GM18909 (cell line): ENCODE results near the gene PRR5L.

Experiments used
- ATAC-seq: cut with Tn5 transposase; IDR thresholded peaks from one replicate; pipeline ENCODE4 v1.9.1; 2021; ENCODE audit warnings: mild to moderate bottlenecking; ENCODE audit not compliant: unreplicated experiment, poor library complexity

PRR5L gene

GRCh38 chr11:36373016-36374010 is 77.2 kb downstream of the PRR5L start:
- no peak for ATAC-seq

- no peak for ATAC-seq
These were observed 78.6 kb downstream of the PRR5L start for GRCh38 chr11:36374726-36375125.

GRCh38 chr11:36375353-36376008 is 79.4 kb downstream of the PRR5L start:
- no peak for ATAC-seq

GRCh38 chr11:36376009-36376887 is 80.2 kb downstream of the PRR5L start:
- ATAC-seq: no peak

- peak; percentile 51 for ATAC-seq
These were observed 81.0 kb downstream of the PRR5L start for GRCh38 chr11:36376888-36377758.

GRCh38 chr11:36377759-36378564 is 81.9 kb downstream of the PRR5L start:
- ATAC-seq: no peak

- ATAC-seq: no peak
These were observed 83.6 kb downstream of the PRR5L start for GRCh38 chr11:36379653-36380052.

GRCh38 chr11:36380296-36381014 is 84.4 kb downstream of the PRR5L start:
- no peak for ATAC-seq

- no peak for ATAC-seq
These were observed 84.9 kb downstream of the PRR5L start for GRCh38 chr11:36381015-36381360.

GRCh38 chr11:36383195-36383594 is 87.1 kb downstream of the PRR5L start:
- no peak for ATAC-seq

GRCh38 chr11:36385121-36385970 is 89.3 kb downstream of the PRR5L start:
- no peak for ATAC-seq

GRCh38 chr11:36386411-36386810 is 90.3 kb downstream of the PRR5L start:
- ATAC-seq: no peak

- no peak for ATAC-seq
These were observed 92.0 kb downstream of the PRR5L start for GRCh38 chr11:36388071-36388470.

- ATAC-seq: no peak
These were observed 92.9 kb downstream of the PRR5L start for GRCh38 chr11:36388951-36389350.

- ATAC-seq: no peak
These were observed 93.7 kb downstream of the PRR5L start for GRCh38 chr11:36389811-36390210.

- ATAC-seq: no peak
These were observed 94.9 kb downstream of the PRR5L start for GRCh38 chr11:36390963-36391471.

GRCh38 chr11:36392196-36392595 is 96.1 kb downstream of the PRR5L start:
- ATAC-seq: no peak
